BJ (cell line): ENCODE measurements around the gene KHK. TPM values are rescaled to one million over a fixed set of nuclear protein-coding genes. Genes with fewer than 3 reads are reported as not detected.

Experiments used
- CTCF ChIA-PET: fragments of 350-600 bp; formaldehyde crosslinking; extraction: SDS; loops from one replicate; lab custom pipeline; 2021; ENCODE audit warnings: antibody characterized with exemption, inconsistent platforms; lab: Yijun Ruan, JAX
- POLR2A ChIA-PET: fragments of 300-600 bp; sonication (Branson Sonifier 250); formaldehyde crosslinking; extraction: SDS; loops from one replicate; lab custom pipeline; 2021; ENCODE audit warnings: antibody characterized with exemption; lab: Charles Lee
- DNase-seq: peaks from one replicate; pipeline ENCODE4 v3.0.0-alpha.2; 2011; ENCODE audit warnings: low read depth
- H3K27me3 ChIP-seq: 2 replicates; pipeline ENCODE4 v1.6.0; 2011; ENCODE audit warnings: low read length; ENCODE audit not compliant: control insufficient read depth, insufficient read depth
- H3K36me3 ChIP-seq: 2 replicates; pipeline ENCODE4 v1.5.1; 2011; ENCODE audit warnings: low read length; ENCODE audit not compliant: control insufficient read depth, insufficient read depth
- H3K4me3 ChIP-seq: 2 replicates; pipeline ENCODE4 v1.5.1; 2011; ENCODE audit warnings: low read depth, mild to moderate bottlenecking, control low read depth, low read length
- polyA plus RNA-seq: library from polyadenylated mRNA; depleted of rRNA; stranded (reverse); fragments of >200 nt; gene quantifications from 2 replicates; pipeline ENCODE4 v1.2.3, GENCODE V29; 2011
- TF ChIP-seq, protein P1 (sequence below): IDR thresholded peaks from 2 replicates; pipeline ENCODE4 v1.5.1; 2011; ENCODE audit warnings: low read depth, mild to moderate bottlenecking, control low read depth, inconsistent platforms, low read length, moderate library complexity; ENCODE audit not compliant: insufficient read depth

Gene KHK
- polyA plus RNA-seq, 1 experiment: 0.43 TPM

DNA sequence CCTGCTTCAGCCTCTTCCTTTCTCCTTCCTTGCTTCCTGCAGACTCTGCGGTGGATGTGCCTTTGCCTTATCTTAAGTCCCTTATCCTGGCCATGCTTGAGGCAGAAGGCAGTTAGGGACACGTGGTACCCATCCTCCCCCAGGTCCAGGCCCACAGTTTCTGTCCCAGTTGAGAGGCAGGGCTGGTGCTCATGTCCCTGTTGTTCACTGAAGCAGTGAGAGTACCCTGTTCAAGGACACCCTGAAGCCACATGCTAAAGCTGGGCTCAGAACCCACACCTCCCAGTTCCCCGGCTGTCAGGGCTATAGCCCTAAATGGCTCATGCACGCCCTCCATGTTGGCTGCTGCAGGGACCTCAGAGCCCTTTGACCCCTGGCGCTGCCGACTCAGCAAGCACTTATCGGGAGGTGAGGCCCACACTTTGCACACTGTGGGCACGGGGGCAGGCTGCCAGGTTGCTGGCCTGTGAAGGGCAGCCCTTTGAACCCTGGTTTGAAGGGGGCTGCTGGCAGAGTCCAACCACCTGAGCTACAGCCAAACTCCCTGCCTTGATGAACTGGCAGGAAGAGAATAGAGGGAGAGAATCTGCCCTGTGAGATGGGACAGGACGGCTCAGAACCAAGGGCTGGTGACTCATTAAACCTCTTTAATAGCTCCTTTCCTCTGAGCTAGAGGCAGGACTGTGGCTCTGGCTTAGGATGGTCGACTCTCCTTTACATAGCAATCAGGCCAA, 6.3 kb downstream of the KHK start:
- TF ChIP-seq, protein P1, sequence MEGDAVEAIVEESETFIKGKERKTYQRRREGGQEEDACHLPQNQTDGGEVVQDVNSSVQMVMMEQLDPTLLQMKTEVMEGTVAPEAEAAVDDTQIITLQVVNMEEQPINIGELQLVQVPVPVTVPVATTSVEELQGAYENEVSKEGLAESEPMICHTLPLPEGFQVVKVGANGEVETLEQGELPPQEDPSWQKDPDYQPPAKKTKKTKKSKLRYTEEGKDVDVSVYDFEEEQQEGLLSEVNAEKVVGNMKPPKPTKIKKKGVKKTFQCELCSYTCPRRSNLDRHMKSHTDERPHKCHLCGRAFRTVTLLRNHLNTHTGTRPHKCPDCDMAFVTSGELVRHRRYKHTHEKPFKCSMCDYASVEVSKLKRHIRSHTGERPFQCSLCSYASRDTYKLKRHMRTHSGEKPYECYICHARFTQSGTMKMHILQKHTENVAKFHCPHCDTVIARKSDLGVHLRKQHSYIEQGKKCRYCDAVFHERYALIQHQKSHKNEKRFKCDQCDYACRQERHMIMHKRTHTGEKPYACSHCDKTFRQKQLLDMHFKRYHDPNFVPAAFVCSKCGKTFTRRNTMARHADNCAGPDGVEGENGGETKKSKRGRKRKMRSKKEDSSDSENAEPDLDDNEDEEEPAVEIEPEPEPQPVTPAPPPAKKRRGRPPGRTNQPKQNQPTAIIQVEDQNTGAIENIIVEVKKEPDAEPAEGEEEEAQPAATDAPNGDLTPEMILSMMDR: no peak
- DNase-seq: no peak

GRCh38 chr2:27093430-27094352, 7.1 kb downstream of the KHK start:
- POLR2A ChIA-PET: no interaction called here
- CTCF ChIA-PET: interaction anchor here (0.8 to 5.5 kb wide), 6 partner anchors 76 to 210 kb away, joined by 3 to 38 read pairs (median 4); no protein-coding TSS in a partner anchor
- H3K36me3 ChIP-seq: no peaks in the 10 kb centered on the region

More for the DNA sequence above, 6.3 kb downstream of the KHK start:
- ChIA-PET CTCF (interaction anchor here (0.9 to 5.5 kb wide), 4 partner anchors 99 to 218 kb away, joined by 3 to 38 read pairs (median 6); no protein-coding TSS in a partner anchor), POLR2A (interaction anchor here (0.5 kb wide), 1 partner anchor 554 kb away, joined by 3 read pairs; no protein-coding TSS in a partner anchor)
- H3K4me3 ChIP-seq: no peak overlapping the region
- no peaks in the 10 kb centered on the region for H3K27me3 ChIP-seq
- no peaks in the 10 kb centered on the region for H3K36me3 ChIP-seq

GRCh38 chr2:27094353-27094984, 7.9 kb downstream of the KHK start:
- no peaks in the 10 kb centered on the region for H3K27me3 ChIP-seq
- TF ChIP-seq, protein P1: no peak
- no peaks in the 10 kb centered on the region for H3K36me3 ChIP-seq
- POLR2A ChIA-PET: no interaction called here
- CTCF ChIA-PET: interaction anchor here (0.6 to 5.5 kb wide), 7 partner anchors 52 to 209 kb away, joined by 3 to 38 read pairs (median 5); no protein-coding TSS in a partner anchor
- DNase-seq: no peak
- H3K4me3 ChIP-seq: no peak overlapping the region

More at GRCh38 chr2:27093430-27094352, 7.1 kb downstream of the KHK start:
- TF ChIP-seq, protein P1: no peak
- DNase-seq: no peak
- no peaks in the 10 kb centered on the region for H3K27me3 ChIP-seq
- H3K4me3 ChIP-seq: no peak overlapping the region

DNA sequence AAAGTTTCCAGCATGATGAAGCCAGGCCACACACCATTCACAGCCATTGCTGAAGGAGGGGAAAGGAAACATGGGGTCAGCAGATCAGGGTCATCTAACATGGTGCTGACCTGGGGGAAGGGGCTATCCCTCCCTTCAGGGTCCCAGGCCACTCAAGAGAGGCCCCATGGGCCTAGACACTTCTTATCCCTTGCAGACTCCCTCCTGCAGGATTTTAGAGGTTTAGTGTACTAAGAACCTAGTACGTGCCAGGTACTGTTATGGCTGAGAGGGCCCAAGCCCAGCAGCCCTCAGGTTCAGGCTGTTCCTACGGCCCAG, 8.8 kb downstream of the KHK start:
- DNase-seq: no peak
- Histone ChIP-seq H3K27me3 (no peaks in the 10 kb centered on the region), H3K4me3 (no peak overlapping the region), H3K36me3 (no peaks in the 10 kb centered on the region)
- ChIA-PET POLR2A (interaction anchor here (0.6 kb wide), 1 partner anchor 76 kb away, joined by 3 read pairs; no protein-coding TSS in a partner anchor), CTCF (interaction anchor here (0.8 to 5.5 kb wide), 4 partner anchors 75 to 184 kb away, joined by 3 to 38 read pairs (median 6); no protein-coding TSS in a partner anchor)
- TF ChIP-seq, protein P1: no peak
